NCI-H345 (cell line): Measurements from ENCODE around the gene MIB1.
A peak's percentile ranks its signal among the peaks of the same experiment; 100 is the strongest.

Experiments used
- DNase-seq: peaks from one replicate; lab custom pipeline; 2025; lab: John Stamatoyannopoulos, UW

Gene MIB1

DNA sequence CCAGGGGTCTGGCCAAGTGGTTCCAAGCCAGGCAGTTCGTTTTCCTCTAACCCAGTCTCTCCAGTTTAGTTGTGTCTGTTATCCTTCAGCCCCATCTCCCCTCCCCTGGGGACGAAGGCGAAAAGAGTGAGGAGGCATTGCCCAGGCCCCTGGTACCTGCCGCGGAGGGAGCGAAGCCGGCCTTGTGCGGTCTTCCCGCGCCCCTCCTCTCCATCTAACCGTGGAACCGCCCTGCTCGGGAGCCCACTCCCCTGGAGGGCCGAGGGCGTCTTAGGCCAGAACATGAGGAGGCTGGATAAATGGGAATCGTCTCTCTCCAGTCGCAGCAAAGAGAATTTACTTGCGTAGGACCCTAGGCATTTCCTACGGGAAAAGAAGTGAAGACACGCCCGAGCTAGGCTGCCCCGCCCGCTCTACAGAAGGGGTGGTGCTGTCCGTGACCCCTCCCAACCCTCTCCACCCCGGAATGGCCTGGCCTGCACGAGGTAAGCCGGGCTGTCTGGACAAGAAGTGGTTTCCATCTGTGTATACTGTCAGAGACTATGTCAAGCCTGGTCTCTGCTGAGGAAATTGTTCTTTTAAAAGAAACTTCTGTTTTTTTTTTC is 156.2 kb downstream of the MIB1 start:
- DNase-seq, result no peak

DNA sequence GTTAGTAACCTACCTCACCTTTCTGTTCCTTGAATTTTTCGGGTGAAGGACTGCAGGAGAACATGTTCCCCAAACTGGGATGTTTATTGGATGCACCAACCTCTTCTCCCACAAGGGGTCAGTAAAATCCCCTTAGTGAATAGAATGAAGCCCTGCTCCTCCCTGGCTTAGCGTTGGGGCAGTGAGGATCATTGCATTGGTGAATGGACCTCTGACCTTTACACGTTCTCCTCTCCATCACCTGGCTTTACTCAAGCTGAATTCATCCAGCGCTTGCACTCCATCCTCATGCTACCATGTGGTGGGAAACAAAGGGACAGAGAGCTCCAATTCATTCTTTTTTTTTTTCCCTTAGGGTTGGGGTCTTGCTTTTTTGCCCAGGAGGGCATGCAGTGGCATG is 157.2 kb downstream of the MIB1 start:
- peak; percentile 19 for DNase-seq

DNA sequence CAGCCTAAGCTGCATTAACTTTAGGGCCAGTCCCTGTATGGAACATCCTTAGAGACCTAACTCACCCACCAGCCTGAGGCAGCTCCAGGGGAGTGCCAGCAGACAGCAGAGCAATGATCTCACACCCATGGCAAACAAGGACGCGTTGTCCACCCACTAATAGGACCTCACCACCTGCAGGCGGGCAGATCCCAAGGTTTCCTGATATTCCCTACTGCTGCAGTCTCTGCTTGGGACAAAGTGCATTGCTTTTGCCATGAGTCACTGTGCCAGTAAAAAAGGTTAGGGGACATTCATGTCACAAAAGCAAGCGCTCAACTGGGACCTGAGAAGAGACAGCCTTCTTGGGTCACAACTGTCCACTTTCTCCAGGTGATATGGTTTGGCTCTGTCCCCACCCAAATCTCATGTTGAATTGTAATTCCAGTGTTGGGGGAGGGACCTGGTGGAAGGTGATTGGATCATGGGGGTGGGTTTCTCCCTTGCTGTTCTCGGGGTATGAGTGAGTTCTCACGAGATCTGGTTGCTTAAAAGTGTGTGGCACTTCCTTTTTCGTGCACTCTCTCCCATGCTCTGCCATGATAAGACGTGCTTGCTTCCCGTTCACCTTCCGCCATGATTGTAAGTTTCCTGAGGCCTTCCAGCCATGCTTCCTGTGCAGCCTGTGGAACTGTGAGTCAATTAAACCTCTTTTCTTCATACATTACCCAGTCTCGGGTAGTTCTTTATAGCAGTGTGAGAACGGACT is 160.2 kb downstream of the MIB1 start:
- DNase-seq, result no peak

DNA sequence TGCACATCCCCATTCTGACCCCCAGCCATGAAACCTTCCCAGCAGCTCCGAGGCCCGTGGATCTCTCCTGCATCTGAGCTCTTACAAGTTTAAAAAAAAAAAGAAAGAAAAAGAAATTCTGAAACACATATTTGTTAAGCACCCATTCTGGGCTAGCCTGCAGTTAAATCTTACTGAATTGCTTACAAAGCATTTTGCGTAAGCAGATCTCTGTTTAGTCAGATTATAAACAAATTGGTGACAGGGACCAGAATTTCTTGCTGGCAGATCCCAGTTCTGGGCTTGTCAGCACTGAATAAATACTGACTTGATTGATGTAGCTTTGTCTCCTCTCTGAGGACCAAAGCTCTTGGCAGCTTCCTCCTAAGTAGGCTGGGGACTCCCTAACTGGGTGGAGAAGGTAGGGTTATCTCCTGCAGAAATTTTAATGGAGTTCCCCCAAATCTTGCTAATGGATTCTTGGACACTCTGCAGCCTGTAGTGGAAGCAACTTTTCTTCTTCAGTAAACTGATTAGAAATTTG is 160.9 kb downstream of the MIB1 start:
- no peak for DNase-seq

DNA sequence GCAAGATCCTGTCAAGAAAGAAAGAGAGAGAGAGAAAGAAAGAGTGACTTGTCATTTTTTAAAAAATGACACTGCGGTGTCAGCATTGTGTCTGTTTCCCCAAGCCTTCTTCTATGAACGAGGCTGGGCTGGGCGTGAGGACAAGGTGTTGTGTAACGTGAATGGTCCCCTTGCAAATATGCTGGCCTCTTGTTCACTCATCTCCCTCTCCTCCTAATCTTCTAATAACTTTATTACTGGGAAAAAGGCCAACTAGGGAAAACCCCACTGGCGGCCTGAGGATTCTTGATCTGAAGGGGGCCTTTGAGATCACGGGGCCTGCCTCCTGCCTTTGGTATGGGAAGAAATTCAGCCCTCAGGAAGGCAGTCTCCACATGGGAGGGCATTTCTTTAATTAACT is 163.1 kb downstream of the MIB1 start:
- no peak for DNase-seq

DNA sequence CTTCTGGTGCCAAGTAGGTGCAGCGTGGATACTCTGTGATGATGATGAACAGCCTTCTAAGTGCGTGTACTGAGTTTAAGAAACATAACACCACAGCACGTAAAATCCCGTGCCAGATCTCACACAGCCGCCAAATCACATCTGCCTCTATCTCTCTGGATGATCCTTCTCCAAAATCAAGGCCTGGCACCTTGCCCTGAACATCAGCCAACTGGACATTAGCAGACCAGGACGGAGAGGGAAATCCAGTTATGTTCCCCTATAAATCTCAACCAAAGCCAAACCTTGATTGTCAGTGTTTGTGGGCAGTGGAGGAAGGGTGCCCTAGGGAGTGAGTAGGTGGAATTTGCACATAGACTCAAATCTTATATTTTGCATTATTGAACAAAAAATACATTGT is 164.3 kb downstream of the MIB1 start:
- DNase-seq, result no peak

DNA sequence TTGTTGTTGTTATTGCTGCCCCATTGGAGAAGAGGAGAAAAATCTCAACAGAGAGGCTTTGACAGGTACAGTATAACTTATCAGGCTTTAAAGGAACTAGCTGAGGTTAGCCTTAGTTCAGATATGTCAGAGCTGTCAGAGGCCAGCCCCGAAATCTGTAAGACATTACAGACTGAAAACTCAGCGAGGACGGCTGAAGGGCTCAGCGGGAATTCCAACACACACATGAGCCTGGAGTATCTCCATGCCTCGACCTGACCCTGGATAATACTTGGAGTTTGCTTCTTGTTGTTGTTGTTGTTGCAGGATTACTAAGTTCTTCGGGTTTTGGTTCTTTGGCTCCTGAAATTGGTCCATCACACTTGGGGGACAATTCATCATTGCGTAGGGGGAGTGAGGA is 166.9 kb downstream of the MIB1 start:
- no peak for DNase-seq

DNA sequence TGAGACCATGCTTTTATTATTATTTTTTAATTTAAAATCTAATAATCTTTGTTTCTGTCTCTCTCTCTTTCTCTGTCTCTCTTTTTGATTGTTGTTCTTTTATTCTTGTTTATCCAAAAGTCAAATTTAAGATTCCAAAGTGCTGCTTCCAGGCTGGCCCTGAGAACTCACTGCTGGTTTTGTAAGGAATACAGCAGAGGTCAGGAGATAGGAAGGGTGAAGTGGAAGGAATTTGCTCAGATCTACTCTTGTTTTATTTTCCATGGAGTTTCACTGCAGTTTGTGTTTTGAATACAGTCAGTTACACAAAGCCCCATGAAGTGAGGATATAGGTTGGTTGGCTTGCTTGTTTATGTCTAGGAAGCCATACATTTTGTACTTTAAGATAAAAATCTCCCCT is 168.1 kb downstream of the MIB1 start:
- DNase-seq, result no peak

DNA sequence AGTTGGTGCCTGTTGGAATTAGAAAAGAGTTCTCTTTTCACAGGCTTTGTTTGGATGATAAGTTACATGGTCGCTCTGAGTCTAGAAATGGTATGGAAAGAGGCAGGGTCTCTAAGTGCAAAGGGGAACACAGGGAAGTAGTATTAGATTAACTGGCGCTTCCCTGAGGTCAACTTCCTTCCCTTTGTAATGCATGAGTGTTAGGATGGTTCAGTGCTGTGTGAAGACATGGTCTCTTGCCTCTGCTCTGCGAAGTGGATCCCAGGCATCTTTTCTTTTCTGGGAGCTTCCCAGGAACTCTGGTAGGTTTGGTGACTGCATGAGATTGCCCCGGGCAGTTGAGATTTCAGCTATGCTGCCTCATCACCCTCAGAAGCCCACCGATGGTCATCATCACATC is 170.3 kb downstream of the MIB1 start:
- DNase-seq, result no peak

DNA sequence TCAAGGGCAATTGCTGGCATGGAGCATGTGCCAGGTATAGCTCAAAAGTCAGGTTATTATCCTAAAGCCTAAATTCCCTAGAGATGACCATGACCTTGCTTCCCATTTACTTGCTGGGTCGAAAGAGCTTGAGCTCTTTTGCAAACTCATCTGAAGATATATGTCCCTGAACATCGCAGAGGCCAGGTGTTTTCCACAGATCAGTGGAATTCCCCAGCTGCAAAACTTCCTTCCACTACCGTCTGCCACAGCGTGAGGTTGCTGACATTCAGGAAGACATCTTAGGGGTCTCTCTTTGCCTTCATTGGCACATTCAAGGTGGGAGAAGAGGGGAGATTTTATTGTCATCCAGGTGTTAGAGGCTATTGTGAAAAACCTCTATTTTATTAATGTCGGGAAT is 171.0 kb downstream of the MIB1 start:
- DNase-seq, result no peak

DNA sequence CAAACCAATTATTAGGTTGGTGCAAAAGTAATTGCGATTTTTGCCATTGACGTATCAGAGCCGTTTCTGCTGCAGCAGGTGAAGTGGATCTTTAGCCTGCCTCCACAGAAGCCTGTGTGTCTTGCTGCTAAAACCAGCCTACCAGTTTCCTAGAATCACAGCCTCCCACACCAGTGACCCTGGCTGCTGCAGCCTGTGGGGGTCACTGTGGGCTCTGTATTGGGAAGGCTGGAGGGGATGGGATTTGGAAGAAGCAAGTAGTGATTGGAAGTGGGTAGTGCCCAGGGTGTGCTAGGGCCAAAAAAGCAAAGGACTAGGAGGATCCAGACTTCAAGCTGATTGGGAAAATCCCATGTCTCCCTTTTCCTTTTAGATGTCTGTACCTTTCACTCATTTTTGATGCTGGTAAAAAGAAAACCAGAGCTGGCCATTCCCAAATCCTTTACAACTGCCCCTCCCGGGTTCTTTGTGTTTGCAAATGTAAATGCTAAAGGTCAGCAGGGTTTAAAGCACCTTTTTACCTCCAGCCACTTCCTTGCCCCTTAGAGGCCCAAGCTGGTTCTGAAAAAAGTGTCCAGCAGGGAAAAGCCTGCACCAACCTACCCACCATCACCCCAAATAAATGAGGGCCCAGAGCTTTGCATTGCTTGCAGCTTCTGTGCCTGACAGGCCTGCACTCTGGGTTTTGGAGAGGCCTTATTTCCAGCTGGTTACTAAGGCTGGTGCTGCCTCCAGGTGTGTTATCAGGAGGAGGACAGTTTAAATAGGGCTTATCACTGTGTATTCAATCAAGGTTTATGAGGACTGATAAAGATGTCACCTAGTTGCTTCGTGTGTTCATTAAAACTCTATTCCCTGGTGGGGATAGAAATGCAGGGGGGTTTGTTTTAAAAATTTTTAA is 172.0 kb downstream of the MIB1 start:
- no peak for DNase-seq

DNA sequence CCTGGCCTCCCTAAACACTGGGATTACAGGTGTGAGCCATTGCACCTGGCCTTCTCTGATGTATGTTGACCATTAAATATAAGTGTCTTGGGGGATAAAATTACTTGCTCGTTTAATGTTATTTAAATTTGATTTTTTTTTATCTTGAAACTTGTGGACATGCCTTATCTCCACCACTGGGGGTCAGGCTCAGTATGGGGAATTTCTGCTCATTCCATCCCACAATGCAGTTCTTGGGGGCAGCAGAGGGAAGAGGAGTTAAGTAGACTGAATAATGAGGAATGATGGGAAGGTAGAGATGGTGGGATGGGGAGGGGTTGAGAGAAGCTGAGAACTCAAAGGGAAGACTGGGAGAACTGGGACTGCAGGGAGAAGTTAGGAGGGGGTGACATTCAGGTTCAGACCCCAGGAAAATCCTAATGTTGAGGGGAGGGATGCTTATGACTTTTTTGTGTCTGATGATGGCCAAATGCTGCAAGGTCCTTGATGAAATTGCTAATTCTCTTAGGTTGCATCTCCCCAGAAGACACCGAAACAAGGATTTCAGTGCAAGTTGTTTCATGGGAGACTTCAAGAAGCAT is 174.2 kb downstream of the MIB1 start:
- DNase-seq, result no peak

DNA sequence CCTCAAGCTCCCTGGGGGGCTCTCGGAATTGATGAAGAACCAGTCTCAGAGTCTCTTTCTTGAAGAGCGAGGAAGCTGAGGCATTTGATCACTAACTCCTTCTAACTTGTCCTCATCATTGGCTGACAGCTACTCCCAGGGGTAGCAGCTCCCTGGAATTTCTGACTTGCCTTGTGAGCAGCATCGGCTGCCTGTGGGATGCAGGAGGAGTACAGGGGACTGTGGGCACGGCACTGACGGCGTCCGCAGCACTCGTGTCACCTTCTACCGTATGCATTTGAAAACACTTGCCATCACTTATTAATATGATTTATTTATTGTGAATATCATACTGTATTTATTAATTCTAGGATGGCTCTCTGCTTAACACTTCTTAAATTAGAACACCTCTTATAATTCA is 175.0 kb downstream of the MIB1 start:
- DNase-seq, result no peak

DNA sequence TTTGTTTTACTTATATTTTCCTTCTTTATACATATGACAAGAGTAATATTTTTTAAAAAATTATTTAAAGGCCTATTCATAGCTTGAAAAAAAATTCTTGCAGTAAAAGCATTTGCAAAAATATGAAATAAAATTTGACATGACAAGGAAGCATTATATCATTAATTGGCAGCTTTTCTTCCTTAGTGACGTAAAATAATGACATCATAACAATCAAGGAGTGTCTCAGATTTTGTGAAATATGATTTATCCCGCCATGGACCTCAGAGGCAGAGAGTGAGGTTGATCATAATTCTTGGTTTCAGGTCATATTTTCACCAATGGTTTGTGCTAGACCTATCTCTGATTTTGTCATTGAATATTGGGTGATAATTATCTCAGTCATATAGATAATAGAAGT is 176.0 kb downstream of the MIB1 start:
- no peak for DNase-seq

DNA sequence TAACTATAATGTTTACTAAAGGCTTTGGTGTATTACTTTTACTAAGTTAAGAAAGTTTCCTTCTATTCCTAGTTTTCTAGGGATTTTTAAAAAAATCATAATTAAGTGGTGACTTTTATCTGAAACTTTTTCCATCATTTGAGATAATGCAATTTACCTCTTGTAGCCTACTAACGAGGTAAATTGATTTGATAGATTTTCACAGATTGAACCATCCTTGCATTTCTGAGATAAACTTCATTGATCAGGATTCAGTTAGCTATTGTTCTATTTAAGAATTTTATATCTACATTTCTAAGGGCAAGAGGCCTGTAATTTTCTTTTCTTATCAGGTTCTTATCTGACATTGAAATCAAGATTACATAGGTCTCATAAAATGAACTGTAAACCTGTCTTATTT is 178.1 kb downstream of the MIB1 start:
- DNase-seq, result no peak
